ENCODE data around the gene CHAT. TPM values are rescaled to one million over a fixed set of nuclear protein-coding genes. Genes with fewer than 3 reads are reported as not detected.

The CHAT gene
- total RNA-seq, 3 donors from 2014 or later (not counting 1 experiment from before 2014, with no cell fraction given), result not detected

- Mint-ChIP-seq H3K36me3 (no peaks in the 10 kb centered on the region), H3K4me3 (no peak overlapping the region), H3K27ac (no peak overlapping the region), H3K4me1 (peaks cover 5 to 6% of the 10 kb centered on the region in 2 donors), H3K27me3 (ENCODE audit: low read depth in 2 of 2) (peaks cover 28 to 37% of the 10 kb centered on the region in 2 donors), H3K9me3 (no peaks in the 10 kb centered on the region)
- 34% methylated on average over 9 of the region's 9 CpGs for WGBS (ENCODE audit: insufficient coverage)
- intact Hi-C loops (cut with micrococcal nuclease), result loop anchor here (5.0 kb wide), 2 partner anchors 629 to 684 kb away; no protein-coding TSS in a partner anchor
- Histone ChIP-seq H3K27me3 (ENCODE audit: control insufficient read depth, insufficient read depth, low read length) (peaks cover 3% of the 10 kb centered on the region), H3K9me3 (ENCODE audit: control insufficient read depth, insufficient read depth, low read length) (no peaks in the 10 kb centered on the region), H3K27ac (ENCODE audit: low read length) (no peak overlapping the region), H3K4me3 (ENCODE audit: low read length) (no peak overlapping the region), H3K4me1 (ENCODE audit: control insufficient read depth, insufficient read depth, low read length) (no peaks in the 10 kb centered on the region), H3K36me3 (ENCODE audit: control insufficient read depth, insufficient read depth, low read length) (no peaks in the 10 kb centered on the region)
- peak; percentile 62 to 86 (median 64) for ATAC-seq
- TF ChIP-seq, protein P1, sequence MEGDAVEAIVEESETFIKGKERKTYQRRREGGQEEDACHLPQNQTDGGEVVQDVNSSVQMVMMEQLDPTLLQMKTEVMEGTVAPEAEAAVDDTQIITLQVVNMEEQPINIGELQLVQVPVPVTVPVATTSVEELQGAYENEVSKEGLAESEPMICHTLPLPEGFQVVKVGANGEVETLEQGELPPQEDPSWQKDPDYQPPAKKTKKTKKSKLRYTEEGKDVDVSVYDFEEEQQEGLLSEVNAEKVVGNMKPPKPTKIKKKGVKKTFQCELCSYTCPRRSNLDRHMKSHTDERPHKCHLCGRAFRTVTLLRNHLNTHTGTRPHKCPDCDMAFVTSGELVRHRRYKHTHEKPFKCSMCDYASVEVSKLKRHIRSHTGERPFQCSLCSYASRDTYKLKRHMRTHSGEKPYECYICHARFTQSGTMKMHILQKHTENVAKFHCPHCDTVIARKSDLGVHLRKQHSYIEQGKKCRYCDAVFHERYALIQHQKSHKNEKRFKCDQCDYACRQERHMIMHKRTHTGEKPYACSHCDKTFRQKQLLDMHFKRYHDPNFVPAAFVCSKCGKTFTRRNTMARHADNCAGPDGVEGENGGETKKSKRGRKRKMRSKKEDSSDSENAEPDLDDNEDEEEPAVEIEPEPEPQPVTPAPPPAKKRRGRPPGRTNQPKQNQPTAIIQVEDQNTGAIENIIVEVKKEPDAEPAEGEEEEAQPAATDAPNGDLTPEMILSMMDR (IDR thresholded peaks at IDR 0.05), result peak; percentile 83
- DNase-seq, result peak; percentile 29 to 69
Observed at GRCh38 chr10:49592726-49593563, 20.9 kb upstream of the CHAT start.

GRCh38 chr10:49593564-49593875 is 20.3 kb upstream of the CHAT start:
- 90% methylated on average over 6 of the region's 6 CpGs for WGBS (ENCODE audit: insufficient coverage)
- peaks cover 28 to 37% of the 10 kb centered on the region in 2 donors for H3K27me3 Mint-ChIP-seq (ENCODE audit: low read depth in 2 of 2)

DNA sequence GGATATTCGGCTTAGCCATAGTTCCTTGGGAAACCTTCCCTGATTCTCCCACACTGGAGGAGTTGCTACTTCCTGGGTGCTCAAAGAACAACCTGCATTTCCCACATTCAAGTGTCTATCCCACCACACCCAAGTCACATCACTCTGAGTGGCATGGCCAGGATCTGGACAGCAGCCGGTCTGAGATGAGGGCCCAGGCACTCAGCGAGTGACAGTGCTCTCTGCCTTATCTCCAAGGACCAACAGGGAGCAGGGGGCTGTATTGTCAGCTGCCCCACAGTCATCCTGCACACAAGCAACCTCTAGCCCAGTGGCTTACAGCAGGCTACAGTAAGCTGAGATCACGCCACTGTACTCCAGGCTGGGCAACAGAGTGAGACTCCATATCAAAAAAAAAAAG is 19.8 kb upstream of the CHAT start:
- no peak overlapping the region for H3K4me3 Mint-ChIP-seq
- no peaks in the 10 kb centered on the region for H3K36me3 Mint-ChIP-seq
- Histone ChIP-seq H3K36me3 (ENCODE audit: control insufficient read depth, insufficient read depth, low read length) (no peaks in the 10 kb centered on the region), H3K9me3 (ENCODE audit: control insufficient read depth, insufficient read depth, low read length) (no peaks in the 10 kb centered on the region), H3K27me3 (ENCODE audit: control insufficient read depth, insufficient read depth, low read length) (peaks cover 3% of the 10 kb centered on the region), H3K4me3 (ENCODE audit: low read length) (no peak overlapping the region), H3K27ac (ENCODE audit: low read length) (no peak overlapping the region), H3K4me1 (ENCODE audit: control insufficient read depth, insufficient read depth, low read length) (no peaks in the 10 kb centered on the region)
- no peak for DNase-seq
- H3K4me1 Mint-ChIP-seq, result peaks cover 5 to 6% of the 10 kb centered on the region in 2 donors
- WGBS (ENCODE audit: insufficient coverage), result 55% methylated on average over 3 of the region's 4 CpGs
- H3K27me3 Mint-ChIP-seq (ENCODE audit: low read depth in 2 of 2), result peaks cover 28 to 37% of the 10 kb centered on the region in 2 donors
- intact Hi-C loops (cut with micrococcal nuclease), result loop anchor here (5.0 kb wide), 2 partner anchors 628 to 683 kb away; no protein-coding TSS in a partner anchor
- ATAC-seq, result no peak
- no peak overlapping the region for H3K27ac Mint-ChIP-seq
- H3K9me3 Mint-ChIP-seq, result no peaks in the 10 kb centered on the region
- TF ChIP-seq, protein P1 (IDR thresholded peaks at IDR 0.05), result no peak

More at GRCh38 chr10:49593564-49593875, 20.3 kb upstream of the CHAT start:
- Mint-ChIP-seq H3K27ac (no peak overlapping the region), H3K4me3 (no peak overlapping the region), H3K9me3 (no peaks in the 10 kb centered on the region), H3K36me3 (no peaks in the 10 kb centered on the region), H3K4me1 (peaks cover 5 to 6% of the 10 kb centered on the region in 2 donors)
- no peak overlapping the region for H3K4me3 ChIP-seq (ENCODE audit: low read length)
- no peaks in the 10 kb centered on the region for H3K9me3 ChIP-seq (ENCODE audit: control insufficient read depth, insufficient read depth, low read length)
- H3K4me1 ChIP-seq (ENCODE audit: control insufficient read depth, insufficient read depth, low read length), result no peaks in the 10 kb centered on the region
- ATAC-seq (no peak), DNase-seq (no peak)
- H3K27ac ChIP-seq (ENCODE audit: low read length), result no peak overlapping the region
- no peaks in the 10 kb centered on the region for H3K36me3 ChIP-seq (ENCODE audit: control insufficient read depth, insufficient read depth, low read length)
- TF ChIP-seq, protein P1 (IDR thresholded peaks at IDR 0.05), result no peak
- intact Hi-C loops (cut with micrococcal nuclease), result loop anchor here (5.0 kb wide), 2 partner anchors 629 to 684 kb away; no protein-coding TSS in a partner anchor
- peaks cover 3% of the 10 kb centered on the region for H3K27me3 ChIP-seq (ENCODE audit: control insufficient read depth, insufficient read depth, low read length)
